Embryonic facial prominence (tissue), 1 donor: ENCODE measurements around the gene CENPE.
A peak's percentile ranks its signal among the peaks of the same experiment; 100 is the strongest.

Source experiments
- DNase-seq: peaks from one replicate; pipeline ENCODE4 v3.0.0-alpha.2; 2016; ENCODE audit errors: extremely low spot score

Gene CENPE

DNA sequence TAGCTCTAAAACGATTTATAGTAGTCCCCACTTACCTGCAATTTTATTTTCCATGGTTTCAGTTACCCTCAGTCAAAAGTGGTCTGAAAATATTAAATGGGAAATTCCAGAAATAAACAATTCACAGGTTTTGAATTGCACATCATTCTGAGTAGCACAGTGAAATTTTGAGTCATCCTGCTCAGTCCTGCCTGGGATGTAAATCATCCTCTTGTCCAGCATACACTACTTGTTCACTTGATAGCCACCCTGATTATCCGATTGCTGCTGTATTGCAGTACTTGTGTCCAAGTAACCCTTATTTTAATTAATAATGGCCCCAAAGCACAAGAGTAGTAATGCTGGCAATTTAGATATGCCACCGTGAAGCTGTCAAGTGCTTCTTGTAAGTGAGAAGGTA lies 75.0 kb downstream of the CENPE start:
- DNase-seq: no peak

DNA sequence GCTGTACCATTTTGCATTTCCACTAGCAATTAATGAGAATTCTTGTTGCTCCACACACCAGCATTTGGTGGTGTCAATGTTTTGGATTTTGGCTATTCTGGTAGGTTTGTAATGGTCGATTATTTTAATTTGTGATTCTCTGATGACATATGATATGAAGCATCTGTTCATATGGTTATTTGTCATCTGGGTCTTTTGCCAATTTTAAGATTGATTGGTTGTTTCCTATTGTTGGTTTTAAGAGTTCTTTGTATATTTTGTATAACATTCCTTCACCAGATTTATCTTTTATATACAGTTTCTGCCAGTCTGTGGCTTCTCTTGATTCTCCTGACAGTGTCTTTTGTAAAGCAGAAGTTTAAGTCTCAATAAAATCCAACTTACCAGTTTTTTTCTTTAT lies 80.0 kb downstream of the CENPE start:
- no peak for DNase-seq

DNA sequence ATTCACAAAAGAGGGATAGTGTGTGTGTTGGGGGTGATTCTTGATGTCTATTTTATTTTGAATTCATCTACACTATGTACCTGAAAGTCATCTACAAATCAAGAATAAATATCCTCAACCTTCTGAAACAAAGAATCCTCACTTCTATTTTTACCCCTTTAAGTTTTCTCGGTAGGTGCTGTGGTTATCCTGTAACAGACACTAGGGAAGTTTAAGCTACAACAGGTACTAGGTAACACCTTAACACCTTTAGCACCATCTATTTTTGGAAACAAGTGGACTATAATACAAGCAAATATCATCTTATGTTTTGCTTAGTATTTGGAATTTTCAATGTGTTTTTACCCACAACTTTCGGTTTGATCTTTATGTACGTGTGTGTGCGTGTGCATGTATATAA lies 86.5 kb downstream of the CENPE start:
- no peak for DNase-seq

DNA sequence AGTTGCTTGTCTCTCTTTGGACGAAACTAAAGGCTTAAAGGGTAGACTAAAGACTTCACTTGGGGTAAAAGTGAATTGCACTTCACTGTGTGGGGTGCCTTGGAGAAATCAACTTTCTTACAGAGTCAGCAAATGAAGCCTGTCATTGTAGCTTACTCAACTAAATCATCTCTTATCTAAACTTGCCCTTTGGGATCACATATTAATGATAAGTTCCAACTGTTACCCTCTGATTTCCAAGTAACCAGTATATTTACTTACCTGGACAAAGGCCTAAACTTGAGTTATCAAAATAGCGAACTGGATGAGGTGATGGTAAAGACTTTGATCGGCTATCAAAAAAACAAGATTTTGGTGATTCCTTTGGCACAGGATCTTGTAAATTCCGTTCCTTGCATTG lies 89.6 kb downstream of the CENPE start:
- no peak for DNase-seq

DNA sequence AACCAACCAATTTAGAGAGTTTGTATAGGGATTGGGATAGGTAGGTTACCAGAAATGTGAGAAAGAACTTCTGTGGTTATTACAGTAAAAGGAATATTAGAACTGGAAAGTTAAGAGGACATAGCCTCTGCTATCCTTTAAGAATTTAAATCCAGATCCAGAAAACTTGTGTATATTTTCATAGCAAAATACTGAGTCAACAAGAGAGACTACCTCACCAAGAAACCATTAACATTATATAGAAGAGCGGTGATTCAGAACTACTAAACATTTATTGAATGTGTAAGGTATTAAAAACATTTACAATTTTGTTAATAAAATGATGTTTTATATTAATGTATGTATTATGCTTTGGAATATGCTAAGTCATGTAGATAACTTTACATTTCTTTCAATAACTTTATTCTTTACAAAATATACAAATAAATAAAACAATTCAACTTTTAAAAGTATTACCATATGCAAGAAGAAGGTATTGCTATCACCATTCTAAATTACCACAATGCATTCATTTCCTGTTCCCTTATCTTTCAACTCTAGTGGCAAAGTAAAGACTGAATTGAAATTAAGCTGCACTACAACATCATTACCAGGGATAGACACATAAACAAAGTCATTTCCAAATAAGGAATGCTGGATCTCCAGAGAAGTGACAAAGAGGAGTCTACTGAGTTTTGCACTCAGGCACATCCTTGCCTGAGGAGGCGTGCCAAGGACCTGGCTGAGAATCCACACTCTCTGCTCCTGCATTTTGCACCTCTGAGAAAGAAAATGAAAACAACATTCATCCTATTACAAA lies 92.4 kb downstream of the CENPE start:
- no peak for DNase-seq

DNA sequence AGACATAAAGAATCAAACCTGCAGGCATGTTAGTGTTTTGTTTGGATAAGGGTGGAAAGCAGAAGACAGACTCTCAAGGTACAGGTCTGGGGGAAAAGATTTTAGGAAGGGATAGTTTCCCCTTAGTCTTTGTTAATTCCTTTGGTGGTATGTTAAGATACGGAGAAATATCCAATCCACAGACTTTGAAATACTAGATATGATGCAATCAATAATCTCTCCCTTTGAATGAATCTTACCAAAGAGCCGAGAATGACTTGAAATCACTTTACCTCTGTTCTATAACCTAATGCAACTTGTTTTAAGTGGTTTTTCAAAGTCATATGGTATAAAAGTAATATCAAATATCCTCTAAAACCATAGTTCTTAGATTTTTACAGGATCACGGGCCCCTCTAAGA lies 93.3 kb downstream of the CENPE start:
- no peak for DNase-seq

DNA sequence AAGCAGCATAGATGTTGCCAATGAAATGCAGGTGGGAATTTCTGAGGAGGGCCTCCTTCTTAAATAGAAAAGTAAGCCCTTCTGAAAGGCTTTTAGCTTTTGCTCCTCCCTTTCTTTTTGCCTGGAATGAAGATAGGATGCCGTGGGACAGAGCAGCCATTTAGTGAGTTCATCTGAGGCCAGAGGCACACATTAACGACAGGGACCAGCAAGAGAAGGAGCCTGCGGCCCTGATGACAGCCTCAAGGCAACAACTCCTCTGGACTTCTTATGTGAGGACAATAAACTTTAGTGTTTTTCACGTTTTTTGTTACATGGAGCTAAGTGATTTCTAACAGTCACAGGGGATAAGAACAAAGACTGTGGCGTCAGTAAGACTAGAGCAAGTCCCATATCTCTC lies 97.5 kb downstream of the CENPE start:
- no peak for DNase-seq

DNA sequence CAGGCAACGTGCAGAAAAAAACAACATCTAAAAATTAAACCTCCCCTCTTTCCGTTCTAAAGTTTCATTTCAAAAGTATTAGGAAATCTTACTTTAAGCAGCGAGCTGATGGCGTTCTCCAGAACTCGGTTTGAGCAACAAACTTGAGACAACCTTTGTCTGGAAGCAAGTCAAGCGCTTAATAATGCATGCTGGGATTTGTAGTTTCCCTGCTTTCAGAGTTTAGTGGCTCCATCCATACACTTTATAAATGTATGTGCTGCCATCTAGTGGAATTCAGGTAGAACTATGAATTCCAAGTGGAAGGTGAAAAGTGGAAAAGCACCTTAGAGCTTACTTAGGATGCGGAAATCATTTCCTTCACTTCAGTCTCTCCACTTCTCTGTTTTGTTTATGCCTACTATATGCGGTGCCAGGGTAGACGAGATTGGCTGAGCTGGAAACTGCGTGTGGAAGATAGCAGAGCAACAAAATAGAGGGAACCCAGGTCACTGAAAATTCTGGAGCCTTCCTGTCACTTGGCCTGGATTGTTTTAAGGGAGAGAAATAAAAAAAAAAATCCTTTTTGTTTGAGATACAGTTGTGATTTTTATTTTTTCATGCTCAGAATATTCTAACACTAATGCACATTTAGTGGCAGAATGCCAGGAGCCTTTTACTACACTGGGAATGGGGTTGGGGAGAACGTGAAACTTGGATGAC lies 98.3 kb downstream of the CENPE start, which contains the start of gene BDH2:
Gene BDH2, minus strand, starts transcription at position 144 of the 702 bp plus-strand sequence. CDS start 3,580 bp downstream, outside the sequence.
- peak; percentile 93 for DNase-seq

DNA sequence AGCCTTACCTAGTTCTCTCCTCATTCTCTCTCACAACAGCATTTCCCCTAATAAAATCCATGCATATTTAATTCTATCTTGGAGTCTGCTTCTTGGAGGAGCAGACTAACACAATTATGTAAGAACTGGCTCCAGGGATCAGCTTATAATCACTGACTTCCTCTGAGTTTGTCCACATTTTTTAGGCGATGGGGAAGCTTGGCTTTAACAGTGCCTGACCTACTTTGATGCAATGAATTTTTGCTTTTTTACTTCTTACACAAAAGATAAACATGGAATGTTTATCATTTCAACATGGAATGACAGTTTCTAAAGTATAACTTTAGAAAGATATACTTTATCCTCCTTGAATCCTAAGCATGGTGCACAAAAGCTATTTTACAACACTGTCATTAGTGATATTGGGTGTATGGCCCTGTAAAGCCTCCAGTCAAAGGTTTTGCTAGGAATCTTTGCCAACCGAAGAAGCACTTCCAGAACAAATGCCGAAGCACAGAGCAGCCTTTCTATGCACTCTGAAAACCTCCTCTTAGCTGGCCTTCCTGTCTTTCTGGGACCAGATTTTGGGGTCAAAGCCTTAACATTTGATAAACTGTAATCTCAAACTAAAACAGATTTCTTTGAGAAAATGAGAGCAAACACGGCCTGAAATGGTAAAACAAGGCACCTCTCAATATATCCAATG lies 99.2 kb downstream of the CENPE start:
- DNase-seq: no peak

DNA sequence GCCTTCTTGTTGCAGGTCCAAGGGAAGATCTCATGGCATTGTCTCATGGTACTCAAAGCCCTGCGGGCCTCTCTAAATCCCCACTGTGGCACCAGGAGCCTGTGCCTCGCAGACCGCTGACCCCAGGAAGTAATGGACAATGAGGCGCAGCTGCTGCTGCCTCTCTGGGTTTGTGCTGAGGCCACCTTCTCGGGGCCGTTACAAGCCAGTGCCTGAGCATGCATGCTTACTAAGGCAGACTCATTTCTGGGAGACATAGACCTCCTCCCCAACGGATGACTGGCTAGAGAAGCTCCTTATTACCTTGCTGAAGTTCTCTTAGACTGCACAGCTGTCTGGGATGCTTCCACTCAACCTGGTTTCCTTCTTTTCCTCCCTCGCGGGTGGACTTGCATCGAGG lies 99.8 kb downstream of the CENPE start:
- no peak for DNase-seq

DNA sequence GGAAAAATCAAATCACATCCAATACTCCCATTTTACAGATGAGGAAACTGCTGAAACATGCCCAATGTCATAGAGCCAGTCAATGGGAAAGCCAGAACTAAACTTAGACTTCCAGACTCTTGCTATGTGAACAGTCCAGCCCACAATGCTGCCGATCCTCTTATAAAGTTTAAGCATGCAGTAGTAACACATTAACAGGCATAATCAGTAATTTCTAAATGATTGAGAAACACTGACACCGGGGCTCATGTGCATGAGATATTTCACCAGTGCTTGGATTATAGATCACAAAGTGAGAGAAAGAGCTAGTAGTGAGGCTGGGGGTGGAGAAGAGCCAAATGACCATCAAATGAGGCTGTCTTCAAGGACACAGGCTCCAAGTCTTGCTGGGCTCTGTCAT lies 101.0 kb downstream of the CENPE start:
- no peak for DNase-seq

DNA sequence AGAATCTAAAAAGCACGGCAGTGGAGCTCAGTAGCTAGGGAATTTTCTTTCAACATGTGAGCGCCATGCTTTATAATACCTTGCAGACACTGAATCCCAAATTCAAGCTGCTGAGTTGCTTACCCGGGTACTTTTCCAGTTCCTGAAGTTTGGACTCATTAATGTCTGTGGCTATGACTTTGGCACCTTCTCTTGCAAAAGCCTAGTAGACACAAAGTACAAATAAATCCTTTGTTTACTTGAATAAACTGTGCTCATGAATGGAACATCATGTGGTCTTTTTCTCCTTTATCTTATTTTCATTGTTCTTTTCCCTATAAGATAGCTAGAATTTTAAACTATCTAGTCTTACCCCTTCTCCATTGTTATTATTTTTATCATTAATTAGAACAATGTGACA lies 103.1 kb downstream of the CENPE start:
- no peak for DNase-seq

DNA sequence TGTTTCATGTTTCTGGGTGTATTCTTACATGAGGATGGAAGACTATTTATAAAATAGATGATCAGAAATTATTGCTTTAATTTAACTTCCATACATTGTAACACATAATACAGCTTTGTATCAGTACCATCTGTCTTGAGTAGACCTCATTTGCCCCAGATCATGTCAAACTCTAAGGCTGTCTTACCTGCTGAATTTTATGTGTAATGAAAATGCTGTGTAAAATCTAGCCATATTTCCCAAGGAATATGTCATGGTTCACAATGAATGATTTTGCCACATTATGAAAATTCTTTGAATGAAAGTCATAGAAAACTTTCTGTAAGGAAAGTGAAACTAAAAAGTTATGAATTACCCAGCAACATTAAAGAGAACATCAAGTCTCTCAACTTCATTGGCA lies 105.9 kb downstream of the CENPE start:
- DNase-seq: no peak

DNA sequence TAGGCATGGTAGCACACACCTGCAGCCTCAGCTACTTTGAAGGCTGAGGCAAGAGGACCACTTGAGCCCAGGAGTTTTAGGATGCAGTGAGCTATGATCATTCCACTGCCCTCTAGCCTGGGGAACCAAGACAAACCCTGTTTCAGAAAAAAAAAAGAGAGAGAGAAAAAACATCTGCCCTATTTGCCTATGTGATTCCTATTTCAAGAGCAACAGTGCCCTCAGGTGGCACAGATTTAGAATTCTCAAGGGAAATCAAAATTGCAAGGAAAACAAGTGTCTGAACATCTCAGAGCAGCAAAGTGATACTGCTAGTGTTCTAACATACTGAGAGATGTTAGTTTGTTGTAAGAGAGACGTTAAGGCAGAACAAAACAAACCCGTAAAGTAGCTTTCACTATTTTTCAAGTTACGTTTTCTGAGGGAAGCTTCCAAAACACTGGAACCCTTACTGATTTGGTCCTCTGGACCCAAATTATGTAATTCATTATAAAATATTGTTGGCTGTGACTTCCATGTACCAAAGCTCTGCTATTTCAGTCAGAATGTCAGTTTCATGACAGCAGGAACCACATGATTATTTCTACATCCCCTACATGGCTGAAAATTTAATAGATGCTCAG lies 106.4 kb downstream of the CENPE start:
- no peak for DNase-seq

DNA sequence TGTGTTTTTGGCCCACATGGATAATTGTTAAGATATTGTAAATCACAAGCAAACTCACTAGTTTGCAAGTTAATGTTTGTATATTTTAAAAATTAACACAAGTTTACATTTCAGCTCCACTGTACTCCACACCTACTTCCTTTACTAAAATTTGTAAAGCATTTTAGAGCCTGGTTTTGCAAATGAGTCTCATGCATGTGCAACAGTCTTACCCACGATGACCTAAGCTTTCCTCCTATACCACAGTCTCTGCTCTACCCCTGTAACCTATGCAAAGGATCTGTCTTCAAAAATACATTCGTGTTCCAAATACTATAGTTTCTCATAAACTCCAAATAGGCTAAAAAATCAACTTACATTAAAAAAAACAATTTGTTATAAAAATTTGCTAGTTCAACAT lies 108.7 kb downstream of the CENPE start:
- no peak for DNase-seq

DNA sequence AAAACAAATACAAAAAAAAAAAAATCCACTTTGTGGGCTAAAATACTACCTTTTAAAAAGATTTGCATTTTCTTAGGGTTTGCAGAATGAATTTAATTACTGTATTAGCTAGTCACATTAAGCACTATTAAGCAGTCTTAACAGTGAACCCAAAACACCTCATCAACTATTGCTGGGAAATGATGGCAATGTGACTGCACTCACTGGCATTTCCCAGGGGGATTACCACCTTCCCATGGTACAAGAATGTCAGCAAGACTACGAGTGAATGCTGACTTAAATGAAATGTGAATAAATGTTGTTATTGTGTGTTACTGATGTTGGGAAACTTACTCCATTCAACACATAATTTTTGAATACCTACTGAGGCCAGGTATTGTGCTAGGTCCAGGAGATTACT lies 111.6 kb downstream of the CENPE start:
- DNase-seq: no peak

DNA sequence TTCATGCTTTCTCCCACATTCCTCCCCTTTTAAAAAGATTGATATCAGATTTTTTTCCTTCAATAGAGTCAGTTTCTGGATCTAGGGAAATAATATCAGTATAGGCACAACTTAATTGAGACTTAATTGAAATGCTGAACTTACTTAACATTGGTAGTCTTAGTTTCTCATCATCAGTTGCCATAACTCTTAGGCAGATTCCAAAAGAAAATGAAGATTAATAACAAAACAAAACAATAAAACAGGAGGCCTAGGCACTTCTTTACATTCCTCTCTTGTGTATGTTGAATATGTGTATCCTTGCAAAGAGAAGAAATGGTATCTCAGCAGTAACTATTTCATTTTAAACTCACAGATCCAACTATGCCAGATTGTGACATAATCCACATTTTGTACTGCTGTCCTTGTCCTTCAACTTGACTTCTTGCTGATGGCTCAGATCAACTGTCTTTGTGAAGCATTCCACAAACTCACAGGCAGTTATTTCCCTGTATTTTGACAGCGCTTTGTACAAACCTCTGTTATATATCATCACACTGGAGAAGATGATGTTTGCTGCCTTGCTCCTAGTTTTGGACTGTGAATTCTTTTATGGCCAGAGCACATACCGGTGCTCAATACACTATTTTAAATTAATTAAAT lies 112.5 kb downstream of the CENPE start:
- no peak for DNase-seq

DNA sequence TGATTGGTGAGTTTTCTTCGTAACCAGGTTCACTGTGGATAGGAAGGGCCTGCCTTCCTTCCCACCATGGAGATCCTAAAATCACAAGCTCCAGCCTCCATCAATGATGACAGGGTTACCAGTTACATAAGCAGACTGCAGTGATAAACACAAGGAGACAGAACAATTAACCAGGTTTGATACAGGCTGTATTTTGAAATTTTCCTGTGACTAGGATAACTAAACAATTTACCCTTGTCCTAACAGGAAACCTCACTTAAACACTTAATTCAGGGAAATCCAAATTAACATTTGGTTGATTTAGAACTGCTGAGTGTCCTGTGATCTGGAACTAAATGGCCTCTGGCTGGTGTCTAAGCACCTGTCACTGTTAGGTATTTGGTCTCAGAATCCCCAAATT lies 118.5 kb downstream of the CENPE start:
- DNase-seq: no peak

DNA sequence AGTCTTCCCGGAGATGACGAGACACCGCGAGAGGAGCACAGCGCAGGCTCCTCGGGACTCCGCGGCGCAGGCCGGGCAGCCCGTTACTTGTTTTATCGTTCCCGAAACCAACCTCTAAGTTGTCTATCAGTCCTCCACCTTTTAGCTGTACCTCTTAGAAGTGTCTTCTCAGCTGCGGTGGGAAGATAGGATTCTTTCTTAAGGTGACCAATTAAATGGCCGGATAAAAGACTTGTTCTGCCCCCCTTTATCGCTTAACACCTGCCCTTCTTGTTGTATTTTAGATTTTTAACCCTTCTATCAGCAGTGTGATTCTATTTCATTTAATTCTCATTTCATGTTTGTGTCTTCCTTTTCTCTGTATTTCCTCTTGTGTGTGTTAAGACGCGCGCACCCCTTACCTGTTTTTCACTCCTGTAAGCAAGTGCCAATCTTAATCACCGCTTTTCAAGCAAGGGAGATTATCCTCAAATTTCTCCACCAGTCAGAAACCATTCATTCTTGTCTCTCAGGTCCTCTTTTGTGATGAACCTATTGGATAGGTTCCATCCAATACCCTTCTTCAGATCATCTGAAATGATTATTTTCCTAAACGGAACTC lies 121.3 kb downstream of the CENPE start, which contains the start of gene SLC9B2:
Gene SLC9B2, minus strand, starts transcription at position 15 of the 601 bp plus-strand sequence. CDS start 9,211 bp downstream, outside the sequence.
- DNase-seq: no peak

DNA sequence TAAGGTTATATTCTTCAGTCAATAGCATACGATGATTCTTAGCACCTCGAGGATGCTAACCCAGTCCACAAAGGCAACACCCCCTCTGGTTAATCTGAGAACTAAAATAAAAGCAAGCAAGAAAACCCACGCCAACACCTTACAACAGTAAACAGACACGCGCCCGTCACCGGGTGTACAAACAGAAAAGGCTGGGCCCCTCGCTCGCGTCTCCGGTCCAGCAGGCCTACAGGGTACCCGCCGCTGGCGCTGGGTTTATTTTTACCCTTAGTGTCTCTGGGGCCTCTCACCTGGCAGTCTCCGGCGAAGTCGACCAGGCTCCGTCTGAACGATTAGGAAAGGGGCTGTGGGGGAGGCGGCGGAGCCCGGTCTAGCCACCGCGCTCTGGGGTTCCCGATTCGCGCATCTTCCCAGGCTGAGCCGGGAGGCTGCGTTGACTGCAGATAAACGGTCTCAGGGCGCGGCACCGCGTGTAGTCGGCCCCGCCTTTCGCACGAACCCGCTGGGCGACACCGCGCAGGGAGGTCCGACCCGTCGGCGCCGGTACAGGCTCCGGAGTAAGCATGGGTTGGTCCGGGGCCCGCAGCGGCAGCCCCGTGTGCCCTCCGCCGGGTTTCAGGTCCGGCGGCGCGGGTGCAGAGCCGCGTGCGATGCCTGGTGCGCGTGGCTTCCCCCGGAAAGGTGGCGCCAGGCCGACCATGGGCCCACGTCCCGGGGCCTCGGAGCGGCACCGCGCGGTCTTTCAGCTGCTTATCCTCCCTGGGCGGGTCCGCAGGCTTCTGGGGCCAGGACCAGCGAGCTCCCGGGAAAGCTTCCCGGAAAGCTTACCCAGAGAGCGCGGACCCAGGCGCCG lies 122.0 kb downstream of the CENPE start:
- no peak for DNase-seq
